GM18502 (cell line): ENCODE data around the gene ASB8.
"Not testable (repeated sequence)": the region's sequence is repeated elsewhere in the genome, so short reads cannot be mapped to it uniquely, and the experiment has no call there.

Experiments used
- ATAC-seq: cut with Tn5 transposase; IDR thresholded peaks from one replicate; pipeline ENCODE4 v1.9.1; 2021; ENCODE audit warnings: mild to moderate bottlenecking; ENCODE audit not compliant: unreplicated experiment, poor library complexity

The ASB8 gene

GRCh38 chr12:48183876-48184548 is 26.7 kb upstream of the ASB8 start:
- ATAC-seq, result peak; percentile 7

DNA sequence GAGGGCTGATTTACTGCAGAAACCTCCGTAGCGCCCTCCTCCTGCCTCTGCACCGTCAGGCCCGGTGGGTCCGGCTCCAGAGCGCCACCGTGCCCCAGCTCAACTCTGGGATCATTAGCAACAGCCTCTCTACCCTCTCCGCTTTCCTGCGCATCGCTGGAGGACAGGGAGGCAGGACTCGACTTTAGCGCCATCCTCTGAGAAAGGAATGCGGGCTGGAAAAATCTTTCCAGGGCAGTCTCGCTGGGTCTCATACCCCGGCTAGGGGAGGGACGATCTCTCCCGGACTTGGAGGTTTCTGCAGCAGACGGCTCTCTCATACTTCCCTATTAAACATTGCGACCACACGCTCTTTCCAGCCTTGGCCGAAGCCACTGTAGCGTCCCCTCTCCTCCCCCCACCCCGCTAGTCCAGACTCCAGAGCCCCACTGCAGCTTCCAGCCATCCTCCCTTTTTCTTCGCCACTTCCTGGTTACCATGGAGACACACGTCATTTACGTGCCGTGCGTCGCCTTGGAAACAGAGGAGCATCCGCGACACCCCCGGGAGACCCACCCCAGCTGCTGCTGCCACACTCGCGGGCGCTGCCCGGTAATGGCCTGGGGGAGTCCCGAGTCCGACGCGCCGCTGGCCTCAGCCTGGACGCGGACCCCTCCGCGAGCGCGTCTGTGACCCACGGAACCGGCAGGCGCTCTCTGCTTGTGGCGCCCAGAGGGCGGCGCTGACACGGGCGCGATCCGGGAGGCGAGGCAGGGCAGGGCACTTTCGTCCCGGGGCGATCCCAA is 26.0 kb upstream of the ASB8 start, which contains the start of gene CCDC184:
CCDC184 (plus strand) TSS at position 554 of the 785 bp plus-strand sequence. CDS start 479 bp downstream, outside the sequence.
- peak; percentile 81 for ATAC-seq

DNA sequence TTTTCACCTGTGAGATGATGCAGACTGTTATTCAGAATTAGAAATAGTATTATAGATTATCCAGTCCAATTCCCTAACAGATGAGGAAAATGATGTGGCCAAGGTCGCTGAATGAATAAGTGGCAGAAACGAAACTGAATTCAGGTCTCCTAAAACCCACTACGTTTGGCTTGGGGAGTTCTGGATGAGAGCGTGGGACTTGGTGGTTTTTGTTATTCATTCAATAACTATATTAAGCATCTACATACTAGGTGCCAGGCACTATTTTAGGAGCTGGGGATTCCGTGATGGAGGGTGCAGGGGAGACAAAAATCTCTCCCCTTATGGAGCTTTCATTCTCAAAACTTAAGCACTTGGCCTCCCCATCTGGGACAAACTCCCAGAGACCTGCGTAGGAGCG is 25.3 kb upstream of the ASB8 start:
- no peak for ATAC-seq

DNA sequence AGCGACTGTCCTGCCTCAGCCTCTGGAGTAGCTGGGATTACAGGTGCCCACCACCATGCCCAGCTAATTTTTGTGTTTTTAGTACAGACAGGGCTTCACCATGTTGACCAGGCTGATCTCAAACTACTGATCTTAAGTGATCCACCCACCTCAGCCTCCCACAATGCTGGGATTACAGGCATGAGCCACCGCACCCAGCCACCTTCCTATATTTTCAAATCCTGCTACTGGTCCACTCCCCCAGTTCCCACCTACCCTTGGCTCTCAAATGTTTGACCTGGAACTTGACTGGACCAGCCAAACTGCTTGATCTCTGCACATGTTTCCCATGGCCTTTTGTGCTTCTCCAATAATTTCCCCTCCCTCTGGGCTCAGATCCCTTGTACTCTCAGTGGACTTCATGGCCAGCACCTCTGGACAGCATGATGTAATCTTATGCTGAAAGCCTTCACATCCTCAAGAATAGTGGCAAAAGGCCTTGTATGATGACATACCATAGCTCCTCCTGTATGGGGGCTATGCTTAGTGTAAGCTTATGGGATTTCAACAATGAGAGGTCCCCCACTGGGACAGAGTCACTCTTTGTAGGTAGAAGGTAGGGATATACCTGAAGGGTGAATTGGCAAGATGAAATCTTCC is 23.7 kb upstream of the ASB8 start:
- no peak for ATAC-seq

- ATAC-seq, result no peak
Measured at GRCh38 chr12:48180424-48180823, 23.1 kb upstream of the ASB8 start.

DNA sequence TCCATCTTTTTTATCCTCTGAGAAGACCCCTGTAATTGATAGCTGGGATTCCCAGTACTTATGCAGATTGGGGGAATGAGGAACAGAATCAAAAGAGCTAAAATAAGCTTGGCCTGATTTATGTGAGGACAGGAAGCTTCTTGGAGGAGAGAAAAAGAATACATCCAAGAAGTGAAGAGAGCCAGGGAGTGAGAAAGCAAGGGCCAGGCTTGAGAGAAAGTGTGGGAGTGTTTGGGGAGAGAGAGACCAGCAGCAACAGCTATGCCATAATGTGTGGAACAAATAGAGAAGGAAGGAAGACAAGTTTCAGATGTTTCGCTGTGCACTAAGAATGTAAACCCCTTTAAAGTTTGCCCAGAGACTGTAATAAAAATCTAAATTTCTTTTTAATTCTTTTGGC is 22.2 kb upstream of the ASB8 start:
- no peak for ATAC-seq

- no peak for ATAC-seq
Measured at GRCh38 chr12:48177982-48178381, 20.7 kb upstream of the ASB8 start.

- no peak for ATAC-seq
Measured at GRCh38 chr12:48176417-48176751, 19.1 kb upstream of the ASB8 start.

DNA sequence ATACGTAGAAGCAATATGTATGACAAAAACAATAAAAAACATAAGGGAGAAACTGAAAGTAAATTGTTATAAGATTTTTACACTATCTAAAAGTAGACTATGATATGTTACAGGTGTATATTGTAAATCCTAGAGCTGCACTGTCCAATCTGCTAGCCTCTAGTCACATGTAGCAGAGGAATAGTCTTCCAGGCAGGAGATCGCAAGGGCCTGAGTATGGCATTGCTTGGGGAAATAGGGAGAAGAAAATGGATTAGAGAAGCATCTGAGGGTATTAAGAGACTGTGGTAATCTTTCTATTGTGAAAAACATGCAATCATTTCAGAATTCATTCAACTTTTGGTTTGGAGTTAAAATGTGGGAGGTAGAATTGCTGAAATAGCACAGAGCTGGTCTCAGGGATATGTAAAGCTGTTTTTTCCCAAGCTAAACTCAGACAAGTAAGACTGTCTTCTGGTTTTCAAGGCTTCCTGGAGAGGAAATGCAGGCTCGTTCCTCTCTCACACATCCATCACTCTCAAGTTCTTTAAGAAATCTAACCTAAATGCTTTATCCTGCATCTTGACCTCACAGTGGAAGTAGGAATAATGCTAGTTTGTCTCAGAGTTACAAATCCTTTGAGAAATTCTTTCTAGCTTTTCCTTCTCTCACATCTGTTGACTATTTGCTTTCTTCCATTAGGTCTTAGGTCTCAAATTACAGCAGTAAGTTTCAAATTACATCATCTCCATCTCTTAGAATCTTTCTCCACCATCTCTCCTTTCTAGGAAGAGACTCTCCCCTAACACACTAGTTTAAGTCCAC is 18.5 kb upstream of the ASB8 start:
- no peak for ATAC-seq

- ATAC-seq, result no peak
Measured at GRCh38 chr12:48169011-48169410, 11.7 kb upstream of the ASB8 start.

- no peak for ATAC-seq
Measured at GRCh38 chr12:48165089-48165981, 8.0 kb upstream of the ASB8 start.

DNA sequence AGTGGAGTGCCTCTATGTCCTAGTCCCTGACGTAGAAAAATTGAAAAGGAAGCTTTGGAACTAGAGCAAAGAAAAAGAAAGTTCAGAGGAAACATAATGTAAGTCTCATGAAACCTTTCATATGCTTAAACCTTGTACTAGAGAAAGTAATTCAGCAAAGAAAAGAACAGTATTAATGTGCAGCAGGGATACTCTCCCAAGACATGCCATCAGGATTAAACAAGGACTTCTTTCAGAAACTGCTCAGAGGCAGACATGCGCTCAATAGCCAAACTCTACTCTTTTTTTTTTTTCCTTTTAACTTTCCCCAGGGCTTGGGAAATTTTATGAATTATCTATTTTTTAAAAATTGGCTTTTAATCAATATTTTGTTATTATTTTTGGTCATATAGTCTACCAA is 7.1 kb upstream of the ASB8 start:
- no peak for ATAC-seq

GRCh38 chr12:48163150-48163747 is 5.9 kb upstream of the ASB8 start:
- ATAC-seq, result no peak

DNA sequence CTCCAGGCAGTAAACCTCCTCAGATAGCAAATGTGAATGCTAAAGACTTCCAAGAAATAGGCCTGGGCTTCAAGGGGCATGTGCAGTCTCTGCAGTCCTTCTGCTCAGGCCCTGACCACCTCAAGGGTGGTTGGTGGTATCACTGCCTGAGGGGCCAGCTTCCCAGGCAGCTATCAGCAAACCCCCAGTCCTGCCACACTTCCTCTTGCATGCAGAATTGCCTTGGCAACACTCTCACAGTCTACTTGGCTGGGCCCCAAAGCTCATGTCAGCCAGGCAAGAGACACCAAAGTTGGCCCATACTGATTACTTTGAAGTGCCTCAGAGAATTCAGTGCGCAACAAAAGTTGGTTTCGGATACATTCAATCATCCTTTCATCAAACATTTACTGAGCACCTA is 3.5 kb upstream of the ASB8 start:
- ATAC-seq, result no peak

- ATAC-seq, result no peak
Measured at GRCh38 chr12:48160046-48160445, 2.7 kb upstream of the ASB8 start.

- no peak for ATAC-seq
Measured at GRCh38 chr12:48157889-48158370, 615 bp upstream of the ASB8 start.

DNA sequence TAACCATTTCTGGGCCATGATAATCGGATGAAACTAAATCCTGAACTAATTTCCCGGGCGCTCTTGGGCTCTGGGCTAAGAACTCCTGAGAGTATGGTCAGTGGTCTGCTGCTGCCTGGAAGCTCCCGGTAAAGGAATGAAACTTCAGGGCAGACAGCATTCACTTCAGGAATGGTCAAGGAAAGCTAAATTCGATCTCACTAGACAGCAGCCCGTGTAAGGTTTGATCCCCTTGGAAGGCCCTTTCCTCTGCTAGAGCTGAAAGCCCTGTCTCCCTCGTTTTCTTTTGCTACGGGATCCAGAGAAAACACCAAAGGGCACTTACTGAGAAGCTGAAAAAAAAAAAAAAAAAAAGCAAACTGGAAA is 680 bp downstream of the ASB8 start:
- ATAC-seq, result no peak

DNA sequence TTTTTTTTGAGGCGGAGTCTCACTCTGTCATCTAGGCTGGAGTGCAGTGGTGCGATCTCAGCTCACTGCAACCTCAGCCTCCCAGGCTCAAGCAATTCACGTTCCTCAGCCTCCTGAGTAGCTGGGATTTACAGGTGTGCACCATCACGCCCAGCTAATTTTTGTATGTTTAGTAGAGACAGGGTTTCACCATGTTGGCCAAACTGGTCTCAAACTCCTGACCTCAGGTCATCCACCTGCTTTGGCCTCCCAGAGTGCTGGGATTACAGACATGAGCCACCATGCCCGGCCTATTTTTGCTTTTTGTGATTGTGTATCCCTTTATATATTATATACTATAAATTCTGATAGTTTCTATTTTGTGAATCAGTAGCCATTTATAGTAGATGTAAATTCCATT is 1.5 kb downstream of the ASB8 start:
- not testable (repeated sequence) for ATAC-seq

DNA sequence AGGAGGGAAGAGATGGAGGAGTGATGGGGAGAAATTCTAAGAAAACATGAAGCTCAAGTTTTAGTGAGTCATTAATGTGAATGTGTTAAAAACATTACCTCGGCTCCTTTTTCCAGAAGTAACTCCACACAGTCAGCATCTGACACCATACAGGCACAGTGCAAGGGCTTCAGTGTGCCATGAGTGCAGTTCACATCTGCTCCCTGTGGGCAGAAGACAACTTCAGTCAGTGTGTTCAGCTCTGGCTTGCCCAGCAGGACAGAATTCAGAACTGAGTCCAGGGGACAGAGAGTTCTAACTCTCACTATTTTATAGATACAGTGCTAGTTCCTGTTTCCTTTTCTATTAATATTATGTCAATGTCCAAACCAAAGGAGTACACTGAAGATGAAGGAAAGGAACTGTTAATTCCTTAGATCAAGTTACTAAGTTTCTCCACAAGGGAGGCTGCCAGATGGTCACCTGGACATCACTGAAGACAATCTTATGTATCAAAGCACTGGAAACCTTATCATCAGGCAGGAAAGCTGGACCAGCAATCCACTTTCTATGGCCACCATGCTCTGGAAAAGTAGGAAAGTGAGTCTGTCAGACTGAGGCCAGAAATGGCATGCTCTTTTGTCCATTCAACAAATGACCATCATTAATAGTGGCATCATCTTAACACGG is 6.1 kb downstream of the ASB8 start:
- ATAC-seq, result no peak
